GM10266 (cell line): Measurements from ENCODE around the gene A3GALT2.

Source experiments
- DNase-seq: peaks from one replicate; pipeline ENCODE4 v3.0.0; 2012; ENCODE audit errors: extremely low spot score
- CTCF ChIP-seq: IDR thresholded peaks from 2 replicates; pipeline ENCODE4 v1.5.1; 2012; ENCODE audit warnings: mild to moderate bottlenecking, low read depth; ENCODE audit not compliant: control insufficient read depth, insufficient read depth; ENCODE audit errors: missing control alignments

A3GALT2 gene

GRCh38 chr1:33282791-33283190, 38.1 kb downstream of the A3GALT2 start:
- TF ChIP-seq CTCF, result no peak
- DNase-seq, result no peak

- no peak for DNase-seq
- TF ChIP-seq CTCF, result no peak
These were observed 39.2 kb downstream of the A3GALT2 start for GRCh38 chr1:33281554-33282303.

- DNase-seq, result no peak
- TF ChIP-seq CTCF, result no peak
These were observed 40.7 kb downstream of the A3GALT2 start for GRCh38 chr1:33280091-33280661.

GRCh38 chr1:33277488-33278084, 43.3 kb downstream of the A3GALT2 start:
- TF ChIP-seq CTCF, result no peak

GRCh38 chr1:33276573-33277298, 44.2 kb downstream of the A3GALT2 start:
- no peak for TF ChIP-seq CTCF
- no peak for DNase-seq

More at GRCh38 chr1:33277488-33278084, 43.3 kb downstream of the A3GALT2 start:
- no peak for DNase-seq

- DNase-seq, result no peak
- TF ChIP-seq CTCF, result no peak
These were observed 45.0 kb downstream of the A3GALT2 start for GRCh38 chr1:33275706-33276572.
